Loucy (cell line): ENCODE data around the gene L3MBTL4.

Experiments used
- H2AFZ ChIP-seq: fragments of 200-600 bp; sonication (generic); 2 replicates; pipeline ENCODE4 v1.6.0; 2016; ENCODE audit warnings: antibody characterized with exemption, mild to moderate bottlenecking, low read length, moderate library complexity
- H3F3A ChIP-seq: fragments of 200-600 bp; 2 replicates; pipeline ENCODE4 v1.6.0; 2016; ENCODE audit warnings: antibody characterized with exemption, low read depth, mild to moderate bottlenecking
- H3K27me3 ChIP-seq: fragments of 200-600 bp; sonication (generic); 2 replicates; pipeline ENCODE4 v1.6.1; 2014; ENCODE audit warnings: low read length, mild to moderate bottlenecking; ENCODE audit not compliant: insufficient read depth, poor library complexity, severe bottlenecking
- H3K36me3 ChIP-seq: fragments of 200-600 bp; sonication (generic); 2 replicates; pipeline ENCODE4 v1.6.1; 2016; ENCODE audit warnings: low read length; ENCODE audit not compliant: insufficient read depth
- H3K4me1 ChIP-seq: fragments of 200-600 bp; sonication (generic); 2 replicates; pipeline ENCODE4 v1.5.1; 2014; ENCODE audit warnings: low read length, mild to moderate bottlenecking; ENCODE audit not compliant: insufficient read depth, poor library complexity, severe bottlenecking
- H3K4me2 ChIP-seq: fragments of 200-600 bp; sonication (generic); 2 replicates; pipeline ENCODE4 v1.6.0; 2014; ENCODE audit warnings: antibody characterized with exemption, low read length, low read depth, mild to moderate bottlenecking; ENCODE audit not compliant: poor library complexity, severe bottlenecking
- H3K4me3 ChIP-seq: fragments of 200-600 bp; sonication (generic); 2 replicates; pipeline ENCODE4 v1.5.1; 2014; ENCODE audit warnings: low read length, mild to moderate bottlenecking, mixed read lengths; ENCODE audit not compliant: poor library complexity, severe bottlenecking
- H3K79me2 ChIP-seq: fragments of 200-600 bp; sonication (generic); 2 replicates; pipeline ENCODE4 v1.6.1; 2014; ENCODE audit warnings: low read length; ENCODE audit not compliant: insufficient read depth
- H3K9ac ChIP-seq: fragments of 200-600 bp; sonication (generic); 2 replicates; pipeline ENCODE4 v1.6.0; 2014; ENCODE audit warnings: mild to moderate bottlenecking, low read depth, low read length, moderate library complexity; ENCODE audit not compliant: poor library complexity, severe bottlenecking
- H3K9me2 ChIP-seq: fragments of 200-600 bp; sonication (generic); replicated peaks from 2 replicates; pipeline ENCODE4 v1.6.1; 2016; ENCODE audit warnings: low read depth, low read length, mixed read lengths
- H3K9me3 ChIP-seq: fragments of 200-600 bp; sonication (generic); 2 replicates; pipeline ENCODE4 v1.6.1; 2014; ENCODE audit warnings: mild to moderate bottlenecking, antibody characterized with exemption, low read length, low read depth; ENCODE audit not compliant: insufficient read depth
- H4K20me1 ChIP-seq: fragments of 200-600 bp; sonication (generic); 2 replicates; pipeline ENCODE4 v1.6.0; 2014; ENCODE audit warnings: antibody characterized with exemption, low read length, mild to moderate bottlenecking; ENCODE audit not compliant: insufficient read depth, poor library complexity, severe bottlenecking
- EZH2phosphoT487 ChIP-seq: fragments of 200-600 bp; IDR thresholded peaks from 2 replicates; pipeline ENCODE4 v1.6.1; 2018; ENCODE audit warnings: antibody characterized with exemption, mild to moderate bottlenecking, moderate library complexity, borderline replicate concordance
- TF ChIP-seq, protein P1 (sequence below): fragments of 200-600 bp; sonication (generic); conservative IDR thresholded peaks from 2 replicates; pipeline ENCODE4 v1.5.1; 2014; ENCODE audit warnings: mild to moderate bottlenecking, antibody characterized with exemption, low read length

L3MBTL4 gene

GRCh38 chr18:6406910-6407470 lies 7.7 kb downstream of the L3MBTL4 start:
- H2AFZ ChIP-seq = no peak overlapping the region
- no peaks in the 10 kb centered on the region for H3K36me3 ChIP-seq
- H3K27me3 ChIP-seq = no peaks in the 10 kb centered on the region
- no peak for TF ChIP-seq EZH2phosphoT487
- TF ChIP-seq, protein P1, sequence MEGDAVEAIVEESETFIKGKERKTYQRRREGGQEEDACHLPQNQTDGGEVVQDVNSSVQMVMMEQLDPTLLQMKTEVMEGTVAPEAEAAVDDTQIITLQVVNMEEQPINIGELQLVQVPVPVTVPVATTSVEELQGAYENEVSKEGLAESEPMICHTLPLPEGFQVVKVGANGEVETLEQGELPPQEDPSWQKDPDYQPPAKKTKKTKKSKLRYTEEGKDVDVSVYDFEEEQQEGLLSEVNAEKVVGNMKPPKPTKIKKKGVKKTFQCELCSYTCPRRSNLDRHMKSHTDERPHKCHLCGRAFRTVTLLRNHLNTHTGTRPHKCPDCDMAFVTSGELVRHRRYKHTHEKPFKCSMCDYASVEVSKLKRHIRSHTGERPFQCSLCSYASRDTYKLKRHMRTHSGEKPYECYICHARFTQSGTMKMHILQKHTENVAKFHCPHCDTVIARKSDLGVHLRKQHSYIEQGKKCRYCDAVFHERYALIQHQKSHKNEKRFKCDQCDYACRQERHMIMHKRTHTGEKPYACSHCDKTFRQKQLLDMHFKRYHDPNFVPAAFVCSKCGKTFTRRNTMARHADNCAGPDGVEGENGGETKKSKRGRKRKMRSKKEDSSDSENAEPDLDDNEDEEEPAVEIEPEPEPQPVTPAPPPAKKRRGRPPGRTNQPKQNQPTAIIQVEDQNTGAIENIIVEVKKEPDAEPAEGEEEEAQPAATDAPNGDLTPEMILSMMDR = no peak
- H3F3A ChIP-seq = no peaks in the 10 kb centered on the region
- no peaks in the 10 kb centered on the region for H3K9me2 ChIP-seq
- no peaks in the 10 kb centered on the region for H3K4me1 ChIP-seq
- H4K20me1 ChIP-seq = no peaks in the 10 kb centered on the region
- H3K79me2 ChIP-seq = no peaks in the 10 kb centered on the region
- H3K9me3 ChIP-seq = no peaks in the 10 kb centered on the region
- H3K9ac ChIP-seq = no peak overlapping the region
- no peak overlapping the region for H3K4me2 ChIP-seq
- H3K4me3 ChIP-seq = no peak overlapping the region

GRCh38 chr18:6406075-6406909 lies 8.4 kb downstream of the L3MBTL4 start:
- no peaks in the 10 kb centered on the region for H3K27me3 ChIP-seq
- no peaks in the 10 kb centered on the region for H3K36me3 ChIP-seq
- no peaks in the 10 kb centered on the region for H3K9me2 ChIP-seq
- H3K4me3 ChIP-seq = no peak overlapping the region
- TF ChIP-seq EZH2phosphoT487 = no peak
- TF ChIP-seq, protein P1 = no peak
- no peak overlapping the region for H3K4me2 ChIP-seq
- H3F3A ChIP-seq = no peaks in the 10 kb centered on the region
- no peak overlapping the region for H2AFZ ChIP-seq
- H3K79me2 ChIP-seq = no peaks in the 10 kb centered on the region
- no peaks in the 10 kb centered on the region for H3K4me1 ChIP-seq
- H3K9me3 ChIP-seq = no peaks in the 10 kb centered on the region
- no peak overlapping the region for H3K9ac ChIP-seq
- H4K20me1 ChIP-seq = no peaks in the 10 kb centered on the region

DNA sequence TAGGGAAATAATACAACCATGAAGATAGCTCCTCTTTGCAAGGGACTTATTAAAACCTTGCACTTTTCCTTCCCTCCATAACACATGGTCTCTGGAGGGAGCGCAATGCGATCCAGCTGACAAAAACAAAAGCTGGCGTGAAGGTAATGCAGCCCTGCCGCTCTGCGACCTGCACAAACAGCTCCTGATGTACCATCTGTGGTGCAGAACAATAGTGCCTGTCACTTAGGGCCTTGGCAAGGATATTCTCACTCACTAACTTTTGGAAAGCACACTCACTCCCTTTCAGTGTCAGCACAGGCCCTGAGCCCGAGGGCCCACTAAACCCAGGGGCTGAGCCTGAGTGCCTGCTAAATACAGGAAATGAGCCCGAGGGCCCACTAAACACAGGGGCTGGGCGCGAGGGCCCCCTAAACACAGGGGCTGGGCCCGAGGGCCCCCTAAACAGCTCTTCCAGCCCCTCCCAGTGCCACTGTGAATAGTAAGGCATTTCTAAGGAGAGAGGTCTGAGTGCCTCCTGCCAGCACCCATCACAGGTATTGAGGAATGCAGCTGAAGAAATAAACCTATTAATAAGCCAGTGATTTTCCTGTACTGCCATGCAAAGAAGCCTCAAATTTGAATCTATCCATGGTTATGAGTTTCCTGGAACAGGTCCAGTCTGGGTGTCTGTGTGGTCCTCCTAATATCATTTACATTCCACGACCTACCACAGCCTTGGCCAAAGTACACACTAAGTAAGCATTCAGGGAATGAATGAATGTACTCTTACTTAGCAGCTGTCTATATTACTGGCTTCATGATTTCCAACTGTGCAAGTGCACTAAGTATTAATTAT lies 9.3 kb downstream of the L3MBTL4 start:
- no peaks in the 10 kb centered on the region for H3K9me2 ChIP-seq
- no peak overlapping the region for H3K9ac ChIP-seq
- no peaks in the 10 kb centered on the region for H3F3A ChIP-seq
- no peaks in the 10 kb centered on the region for H3K27me3 ChIP-seq
- no peaks in the 10 kb centered on the region for H3K36me3 ChIP-seq
- H4K20me1 ChIP-seq = no peaks in the 10 kb centered on the region
- no peak overlapping the region for H3K4me2 ChIP-seq
- H3K4me3 ChIP-seq = no peak overlapping the region
- no peaks in the 10 kb centered on the region for H3K9me3 ChIP-seq
- H3K79me2 ChIP-seq = no peaks in the 10 kb centered on the region
- no peak for TF ChIP-seq EZH2phosphoT487
- TF ChIP-seq, protein P1 = no peak
- no peak overlapping the region for H2AFZ ChIP-seq
- H3K4me1 ChIP-seq = no peaks in the 10 kb centered on the region
